NCI-H226 (cell line): ENCODE results near the gene SHLD1.
"Not testable (repeated sequence)": the region's sequence is repeated elsewhere in the genome, so short reads cannot be mapped to it uniquely, and the experiment has no call there.

ENCODE experiments used
- DNase-seq: peaks from one replicate; pipeline ENCODE4 v3.0.0-alpha.2; 2015

Gene SHLD1

DNA sequence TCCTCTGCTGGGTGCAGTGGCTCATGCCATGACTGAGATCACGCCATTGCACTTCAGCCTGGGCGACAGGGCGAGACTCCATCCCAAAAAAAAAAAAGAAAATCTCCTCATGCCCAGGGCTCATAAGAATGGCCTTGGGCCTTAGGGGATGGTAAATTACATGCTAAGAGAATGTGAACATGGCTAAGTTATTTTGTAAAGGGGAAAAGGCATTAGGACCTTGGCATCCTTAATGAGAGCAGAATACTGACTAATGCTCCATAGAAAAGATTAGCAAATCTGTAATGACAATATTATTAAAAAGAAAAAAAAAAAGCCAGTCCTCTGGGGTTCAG lies 12.6 kb upstream of the SHLD1 start:
- DNase-seq: no peak

DNA sequence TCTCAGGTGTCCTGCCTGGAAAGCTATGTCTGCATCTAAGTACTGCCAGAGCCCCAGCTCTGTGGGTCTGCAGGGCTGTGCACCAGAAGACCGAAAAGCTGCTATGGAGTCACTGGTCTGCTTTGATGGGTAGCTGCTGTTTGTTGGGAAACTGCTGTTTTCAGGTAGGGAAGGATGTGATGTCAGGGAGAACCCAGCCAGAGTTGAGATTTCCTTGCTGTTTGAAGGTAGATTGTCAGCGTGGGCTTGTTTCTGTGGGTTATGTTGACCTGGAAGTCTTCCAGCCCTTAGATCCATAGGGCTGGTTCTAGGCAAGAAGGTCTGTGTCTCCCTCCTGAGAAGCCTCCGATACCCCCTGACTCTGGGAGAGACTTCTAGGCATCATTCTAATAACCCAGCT lies 12.2 kb upstream of the SHLD1 start:
- no peak for DNase-seq

DNA sequence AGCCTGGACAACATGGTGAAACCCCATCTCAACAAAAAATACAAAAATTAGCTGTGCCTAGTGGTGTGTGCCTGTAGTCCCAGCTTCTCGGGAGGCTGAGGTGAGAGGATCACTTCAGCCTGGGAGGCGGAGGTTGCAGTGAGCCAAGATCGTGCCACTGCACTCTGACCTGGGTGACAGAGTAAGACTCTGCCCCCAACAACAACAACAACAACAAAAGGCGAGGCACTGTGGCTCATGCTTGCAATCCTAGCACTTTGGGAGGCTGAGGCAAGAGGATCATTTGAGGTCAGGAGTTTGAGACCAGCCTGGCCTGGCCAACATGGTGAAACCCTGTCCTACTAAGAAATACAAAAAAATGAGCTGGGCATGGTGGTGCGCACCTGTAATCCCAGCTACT lies 9.6 kb upstream of the SHLD1 start:
- not testable (repeated sequence) for DNase-seq

DNA sequence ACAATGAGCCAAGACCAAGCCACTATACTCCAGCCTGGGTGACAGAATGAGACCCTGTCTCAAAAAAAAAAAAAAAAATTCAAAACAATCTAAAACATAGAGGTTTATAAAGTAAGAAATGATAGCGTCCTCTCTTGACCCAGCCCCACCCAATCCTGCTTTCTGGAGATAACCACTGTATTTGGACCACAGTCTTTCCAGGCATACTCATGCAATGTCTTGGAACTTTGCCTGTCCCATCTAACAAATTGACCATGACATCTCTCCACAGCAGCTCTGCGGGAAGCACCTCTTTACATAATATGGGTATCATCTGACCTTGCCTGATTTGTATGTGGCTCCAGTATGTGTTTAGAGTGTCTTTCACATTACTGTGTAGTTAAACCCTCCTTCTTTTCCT lies 9.1 kb upstream of the SHLD1 start:
- no peak for DNase-seq

DNA sequence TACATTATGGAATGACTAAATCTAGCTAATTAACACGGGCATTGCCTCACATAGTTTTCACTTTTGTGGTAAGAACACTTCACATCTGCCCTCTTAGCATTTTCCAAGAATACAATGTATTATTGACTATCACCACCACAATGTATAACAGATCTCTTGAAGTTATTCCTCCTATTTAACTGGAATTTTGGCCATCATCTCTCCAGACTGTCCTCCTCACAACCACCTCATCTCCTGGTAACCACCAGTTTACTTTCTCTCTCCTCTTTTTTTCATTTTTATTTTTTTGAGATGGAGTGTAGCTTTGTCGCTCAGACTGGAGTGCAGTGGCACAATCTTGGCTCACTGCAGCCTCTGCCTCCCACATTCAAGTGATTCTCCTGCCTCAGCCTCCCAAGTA lies 8.2 kb upstream of the SHLD1 start:
- no peak for DNase-seq

DNA sequence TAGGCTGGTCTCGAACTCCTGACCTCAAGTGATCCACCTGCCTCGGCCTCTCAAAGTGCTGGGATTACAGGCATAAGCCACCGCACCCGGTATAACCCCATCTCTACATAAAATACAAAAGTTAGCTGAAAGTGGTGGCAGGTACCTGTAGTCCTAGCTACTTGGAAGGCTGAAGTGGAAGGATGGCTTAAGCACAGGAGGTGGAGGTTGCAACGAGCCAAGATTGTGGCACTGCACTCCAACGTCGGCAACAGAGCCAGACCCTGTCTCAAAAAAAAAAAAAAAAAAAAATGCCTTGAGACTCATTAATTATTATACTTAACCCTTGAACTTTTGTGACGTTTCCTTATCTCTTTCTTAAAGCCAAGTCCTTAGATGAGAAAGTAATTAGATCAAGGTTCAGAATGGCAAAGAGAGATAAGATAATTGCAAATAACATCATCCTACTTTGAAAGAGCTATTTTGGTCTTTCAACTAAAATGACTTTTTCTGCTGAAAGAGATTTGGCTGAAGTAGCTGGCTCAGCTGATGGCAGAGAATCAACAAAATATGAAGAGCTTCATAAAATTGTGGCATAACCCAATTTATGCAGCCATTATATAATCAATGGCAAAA lies 4.7 kb upstream of the SHLD1 start:
- DNase-seq: no peak

DNA sequence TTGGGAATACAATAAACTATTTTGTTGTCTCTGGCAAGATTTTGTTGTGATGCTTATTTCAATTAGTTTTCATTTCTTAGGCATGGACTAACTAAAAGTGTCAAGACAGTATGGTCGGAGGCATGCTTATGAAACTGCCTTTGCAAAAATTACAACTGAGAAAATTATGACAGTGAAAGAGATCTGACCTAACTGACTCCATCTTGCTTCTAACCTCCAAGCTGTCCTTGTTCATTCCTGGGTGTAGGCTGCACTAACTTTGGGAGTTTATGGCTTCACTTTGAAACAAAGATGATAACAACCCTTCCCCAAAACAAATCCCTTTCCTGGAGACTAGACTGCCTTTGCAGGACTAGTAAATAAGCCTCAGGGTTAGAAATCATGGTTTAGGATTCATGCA lies 4.1 kb upstream of the SHLD1 start:
- no peak for DNase-seq

DNA sequence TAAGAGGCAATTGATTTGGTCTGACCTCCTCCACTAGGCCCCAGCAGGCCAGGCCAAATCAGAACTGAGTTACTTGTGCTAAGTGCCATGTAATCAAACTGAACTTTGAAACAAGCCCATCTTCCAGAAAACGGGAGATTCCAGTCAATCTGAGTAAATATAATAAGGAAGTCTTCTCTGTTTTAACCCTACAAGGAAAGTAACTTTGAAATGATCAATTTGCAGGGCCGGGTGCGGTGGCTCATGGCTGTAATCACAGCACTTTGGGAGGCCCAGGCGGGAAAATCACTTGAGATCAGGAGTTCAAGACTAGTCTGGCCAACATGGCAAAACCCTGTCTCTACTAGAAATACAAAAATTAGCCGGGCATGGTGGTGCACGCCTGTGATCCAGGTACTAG lies 2.0 kb upstream of the SHLD1 start:
- DNase-seq: no peak

DNA sequence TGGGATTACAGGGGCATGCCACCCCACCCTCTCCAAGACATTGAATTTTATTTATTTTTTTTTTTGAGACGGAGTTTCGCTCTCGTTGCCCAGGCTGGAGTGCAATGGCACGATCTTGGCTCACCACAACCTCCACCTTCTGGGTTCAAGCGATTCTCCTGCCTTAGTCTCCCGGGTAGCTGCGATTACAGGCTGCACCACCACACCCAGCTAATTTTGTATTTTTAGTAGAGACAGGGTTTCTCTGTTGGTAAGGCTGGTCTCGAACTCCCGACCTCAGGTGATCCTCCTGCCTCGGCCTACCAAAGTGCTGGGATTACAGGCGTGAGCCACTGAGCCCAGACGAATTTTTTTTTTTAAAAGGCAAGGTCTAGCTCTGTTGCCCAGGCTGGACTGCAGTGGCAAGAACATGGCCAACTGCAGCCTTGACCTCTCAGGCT lies 669 bp upstream of the SHLD1 start:
- not testable (repeated sequence) for DNase-seq

DNA sequence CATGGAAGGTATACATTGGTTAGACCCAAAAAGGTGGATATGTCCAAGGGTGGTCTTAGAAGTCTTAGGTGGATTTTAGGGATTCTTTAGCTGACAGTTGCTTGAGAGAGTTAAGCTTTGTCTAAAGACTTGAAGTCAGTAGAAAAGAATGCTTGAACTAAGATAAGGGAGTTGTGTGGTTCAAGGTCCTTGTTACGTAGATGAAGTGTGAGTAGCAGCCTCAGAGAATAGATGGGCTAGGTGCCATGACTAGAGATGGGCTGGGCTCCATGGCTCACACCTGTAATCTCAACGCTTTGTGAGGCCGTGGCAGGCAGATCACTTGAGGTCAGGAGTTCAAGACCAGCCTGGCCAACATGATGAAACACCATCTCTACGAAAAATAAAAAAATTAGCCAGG lies 1.7 kb downstream of the SHLD1 start:
- DNase-seq: peak; percentile 71

DNA sequence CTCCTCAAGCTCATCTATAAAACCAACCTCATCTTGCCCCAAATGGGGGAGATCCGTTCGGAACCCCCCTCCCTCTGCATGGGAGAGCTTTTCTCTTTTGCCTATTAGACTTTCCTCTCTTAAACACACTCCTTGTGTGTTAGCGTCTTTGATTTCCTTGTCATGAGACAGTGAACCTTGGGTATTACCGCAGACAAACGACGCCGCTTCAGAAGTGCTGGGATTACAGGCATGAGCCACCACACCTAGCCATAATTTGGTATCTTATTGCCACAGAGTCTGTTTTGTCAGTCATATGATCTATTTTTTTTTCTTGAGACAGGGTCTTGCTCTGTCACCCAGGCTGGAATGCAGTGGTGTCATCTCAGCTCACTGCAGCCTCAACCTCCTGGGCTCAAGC lies 3.6 kb downstream of the SHLD1 start:
- DNase-seq: no peak

DNA sequence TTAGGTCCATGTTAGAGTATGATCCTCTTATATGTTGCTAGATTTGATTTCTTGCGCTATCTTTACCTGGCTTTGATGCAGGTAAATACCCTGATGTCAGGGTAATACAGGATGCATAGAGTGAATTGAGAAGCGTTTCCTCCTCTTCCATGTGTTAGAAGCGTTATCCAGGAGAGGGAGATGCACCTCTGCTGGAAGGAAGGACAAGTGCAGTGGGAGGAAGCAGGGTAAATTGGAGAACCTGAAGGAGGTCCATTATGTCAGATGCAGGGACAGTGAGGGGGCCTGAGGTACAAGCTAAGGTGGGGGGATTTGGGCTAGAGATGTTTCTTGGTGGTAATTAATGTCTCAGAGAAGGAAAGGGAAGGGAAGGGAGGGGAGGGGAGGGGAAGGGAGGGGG lies 7.7 kb downstream of the SHLD1 start:
- DNase-seq: no peak

DNA sequence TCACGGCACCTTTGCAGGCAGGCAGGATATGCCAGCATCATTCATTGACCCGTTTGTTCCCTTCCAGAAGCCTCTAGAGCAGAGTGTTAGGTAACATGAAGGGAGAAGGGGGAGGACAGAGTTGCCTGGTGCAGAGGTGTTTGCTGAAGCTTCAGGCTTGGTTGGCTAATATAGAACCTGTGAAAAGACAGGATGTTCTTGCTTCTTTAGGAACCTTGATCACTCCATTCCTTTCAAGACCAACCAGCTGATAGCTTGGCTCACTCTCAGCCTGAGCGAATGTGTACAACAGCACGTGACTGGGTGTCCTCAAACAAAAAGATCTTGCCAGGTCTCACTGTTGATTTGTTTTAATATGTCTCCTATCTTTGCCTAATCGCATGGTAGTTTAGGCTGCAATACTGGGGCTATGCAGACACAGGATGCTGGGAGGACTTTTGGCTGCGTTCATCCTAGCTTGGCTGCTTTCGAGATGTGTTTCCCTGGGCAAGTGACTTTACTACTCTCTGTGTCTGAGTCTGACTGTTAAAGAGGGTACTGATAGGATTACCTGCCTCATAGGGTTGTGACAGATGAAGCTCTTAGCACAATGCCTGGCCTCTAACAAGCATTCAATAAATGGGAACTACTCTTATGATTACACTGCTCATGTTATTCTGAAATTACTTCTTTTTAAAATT lies 16.0 kb downstream of the SHLD1 start:
- no peak for DNase-seq

DNA sequence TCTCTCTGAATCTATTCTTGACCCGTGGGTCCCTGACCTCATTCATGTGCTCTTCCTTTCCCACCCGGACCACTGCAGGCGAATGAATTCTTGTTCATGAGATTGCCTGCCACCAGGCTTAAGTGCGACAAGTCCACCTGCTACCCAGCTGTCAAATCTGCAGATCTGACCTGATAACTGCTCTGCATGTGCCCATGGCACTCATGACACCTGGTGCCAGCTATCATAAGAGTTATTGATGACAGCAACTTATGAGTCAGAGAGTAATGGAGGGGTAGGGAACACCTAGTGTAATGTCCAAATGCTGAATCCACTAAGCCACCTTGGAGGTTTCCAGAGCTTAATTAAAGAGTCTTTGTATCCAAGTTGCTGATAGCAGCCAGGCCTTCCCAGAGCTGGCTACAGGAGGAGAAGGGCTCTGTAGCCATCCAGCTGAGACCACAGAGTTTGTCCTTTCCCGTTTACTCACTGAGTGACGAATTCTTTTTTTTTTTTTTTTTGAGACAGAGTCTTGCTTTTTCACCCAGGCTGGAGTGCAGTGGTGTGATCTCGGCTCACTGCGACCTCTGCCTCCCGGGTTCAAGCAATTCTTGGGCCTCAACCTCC lies 17.4 kb downstream of the SHLD1 start:
- DNase-seq: no peak

DNA sequence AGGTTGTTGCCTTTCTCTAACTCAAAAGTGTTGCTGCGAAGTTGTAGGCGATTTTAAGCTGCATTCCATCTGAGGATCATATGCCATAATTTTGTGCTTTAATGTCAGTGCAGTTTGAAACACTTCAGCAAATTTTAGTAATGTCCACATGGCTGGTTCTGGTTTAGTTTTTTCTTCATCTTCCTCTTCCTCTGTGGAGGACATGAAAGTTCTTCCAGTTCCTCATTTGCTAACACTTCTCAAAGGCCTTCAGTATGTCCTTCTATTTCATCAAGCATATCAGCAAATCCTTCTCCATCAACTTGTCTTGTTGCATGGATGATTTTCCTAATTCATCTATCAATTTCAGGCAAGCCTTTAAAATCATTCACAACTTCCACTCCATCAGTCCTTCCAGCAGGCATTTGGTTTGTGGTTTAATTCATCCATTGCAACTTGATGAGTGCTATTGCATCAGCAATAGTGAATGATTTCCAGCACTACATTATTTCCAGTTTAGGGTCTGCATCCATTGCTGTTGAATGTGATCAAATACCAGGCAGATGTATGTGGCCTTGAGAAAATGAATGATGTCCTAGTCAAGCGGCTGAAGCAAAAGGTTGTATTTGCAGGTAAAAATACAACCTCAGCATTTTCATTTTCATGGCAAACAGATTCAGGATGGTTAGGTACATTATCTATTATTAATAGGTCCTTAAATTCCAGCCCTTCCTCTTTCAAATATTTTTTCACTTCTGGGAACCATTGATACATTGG lies 20.2 kb downstream of the SHLD1 start:
- DNase-seq: no peak

DNA sequence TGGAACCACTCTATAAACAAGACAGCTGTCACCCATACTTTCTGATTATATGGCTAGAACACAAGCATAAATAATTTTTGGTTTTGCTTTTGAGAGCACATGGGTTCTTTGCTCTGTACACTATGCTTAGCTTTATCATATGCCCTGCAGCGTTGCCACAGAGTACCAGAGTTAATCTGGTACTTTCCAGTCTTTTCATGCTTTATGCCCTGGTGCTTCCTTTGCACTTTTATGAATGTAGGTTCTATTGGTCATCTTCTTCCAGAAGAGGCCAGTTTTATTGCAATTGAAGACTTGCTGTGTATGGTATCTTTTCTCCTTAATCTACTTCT lies 20.8 kb downstream of the SHLD1 start:
- DNase-seq: no peak

DNA sequence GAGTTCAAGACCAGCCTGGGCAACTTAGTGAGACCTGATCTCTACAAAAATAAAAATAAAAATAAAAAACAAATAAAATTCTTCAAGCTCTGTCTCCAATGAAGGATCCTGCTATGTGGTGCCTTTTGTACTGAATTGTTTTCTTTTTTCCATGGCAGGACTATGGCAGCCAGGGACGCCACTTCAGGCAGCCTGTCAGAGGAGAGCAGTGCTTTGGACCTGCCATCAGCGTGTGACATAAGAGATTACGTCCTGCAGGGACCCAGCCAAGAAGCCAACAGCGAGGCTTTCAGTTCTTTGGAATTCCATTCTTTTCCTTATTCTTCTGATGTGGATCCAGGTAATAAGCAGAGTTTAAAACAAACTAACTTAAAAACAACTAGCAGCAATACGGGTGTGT lies 22.5 kb downstream of the SHLD1 start:
- no peak for DNase-seq

DNA sequence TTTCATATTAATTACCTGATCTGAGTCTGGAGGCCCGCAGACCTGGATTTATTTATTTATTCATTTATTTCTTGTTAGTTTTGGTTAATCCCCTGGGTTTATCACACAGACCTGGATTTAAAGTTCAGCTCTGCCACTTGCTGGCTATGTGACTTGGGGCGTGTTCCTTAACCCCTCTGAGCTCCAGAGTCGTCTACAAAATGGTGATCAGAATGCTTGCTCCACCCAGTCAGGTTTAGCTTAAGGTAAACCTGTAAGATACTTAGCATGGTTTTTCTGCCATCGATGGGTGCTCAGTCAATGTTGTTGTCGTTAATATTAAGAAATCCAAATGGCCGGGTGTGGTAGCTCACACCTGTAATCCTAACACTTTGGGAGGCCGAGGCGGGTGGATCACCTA lies 23.4 kb downstream of the SHLD1 start:
- DNase-seq: no peak

DNA sequence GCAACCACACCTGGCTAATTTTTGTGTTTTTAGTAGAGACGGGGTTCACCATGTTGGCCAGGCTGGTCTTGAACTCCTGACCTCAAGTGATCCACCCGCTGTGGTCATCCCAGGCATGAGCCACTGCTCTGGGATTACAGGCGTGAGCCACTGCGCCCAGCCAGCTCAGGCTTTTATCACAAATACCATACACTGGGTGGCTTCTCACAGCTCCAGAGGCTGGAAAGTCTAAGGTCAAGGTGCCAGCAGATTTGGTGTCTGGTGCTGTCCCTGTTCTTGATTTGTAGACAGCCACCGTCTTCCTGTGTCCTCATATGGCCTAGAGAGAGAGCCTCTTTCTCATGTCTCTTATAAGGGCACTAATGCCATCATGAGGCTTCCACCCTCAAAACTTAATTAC lies 25.9 kb downstream of the SHLD1 start:
- DNase-seq: no peak

DNA sequence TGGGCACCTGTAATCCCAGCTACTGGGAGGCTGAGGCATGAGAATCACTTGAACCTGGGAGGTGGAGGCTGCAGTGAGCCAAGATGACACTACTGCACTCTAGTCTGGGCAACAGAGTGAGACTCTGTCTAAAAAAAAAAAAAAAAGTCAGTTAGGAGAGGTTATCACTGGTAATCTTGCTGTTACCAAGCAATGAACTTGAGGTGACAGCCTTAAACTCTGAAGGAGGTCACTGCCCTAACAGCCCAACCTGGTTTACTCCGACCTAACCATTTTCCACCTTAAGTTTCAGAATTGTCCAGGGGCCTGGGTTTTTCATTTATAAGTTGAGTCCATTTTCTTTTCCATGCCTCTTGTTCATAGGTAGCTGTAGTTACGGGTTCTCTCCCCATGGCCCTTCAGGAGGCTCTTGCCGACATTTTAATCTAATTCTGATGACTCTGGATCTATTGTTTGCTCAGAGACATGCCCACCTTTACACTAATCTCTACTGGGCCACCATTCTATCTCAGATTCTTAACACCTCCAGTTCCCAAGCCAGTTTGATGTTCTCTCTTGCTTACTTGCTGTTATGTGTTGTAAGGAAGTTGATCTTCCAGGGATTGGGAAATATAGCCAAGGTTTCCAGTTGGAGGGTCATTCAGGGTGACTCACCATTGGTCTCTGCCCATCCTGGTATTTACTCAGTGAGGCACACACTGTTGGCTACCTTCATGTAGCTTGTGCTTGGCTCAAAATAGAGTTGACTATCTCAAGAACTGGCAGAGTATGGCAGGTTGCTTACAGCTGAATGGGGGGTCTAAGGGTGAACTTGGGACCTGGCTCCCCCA lies 29.1 kb downstream of the SHLD1 start:
- DNase-seq: no peak

DNA sequence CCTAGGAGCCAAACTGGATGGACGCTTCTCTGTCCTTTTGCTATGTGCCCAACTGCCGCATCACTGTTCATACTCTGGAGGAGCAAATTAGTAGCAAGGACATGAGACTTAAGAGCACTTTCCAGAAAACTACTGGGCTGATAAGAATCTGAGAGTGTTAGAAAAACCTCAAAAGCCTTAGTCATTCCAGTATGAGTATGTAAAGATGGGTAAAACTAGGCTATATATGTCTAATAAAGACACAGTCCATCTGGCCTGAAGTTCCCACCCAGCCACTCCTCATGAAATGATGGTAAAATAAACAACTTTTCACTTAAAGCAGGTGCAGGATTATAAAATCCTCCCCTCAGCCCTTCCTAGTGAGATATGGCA lies 30.6 kb downstream of the SHLD1 start:
- no peak for DNase-seq

DNA sequence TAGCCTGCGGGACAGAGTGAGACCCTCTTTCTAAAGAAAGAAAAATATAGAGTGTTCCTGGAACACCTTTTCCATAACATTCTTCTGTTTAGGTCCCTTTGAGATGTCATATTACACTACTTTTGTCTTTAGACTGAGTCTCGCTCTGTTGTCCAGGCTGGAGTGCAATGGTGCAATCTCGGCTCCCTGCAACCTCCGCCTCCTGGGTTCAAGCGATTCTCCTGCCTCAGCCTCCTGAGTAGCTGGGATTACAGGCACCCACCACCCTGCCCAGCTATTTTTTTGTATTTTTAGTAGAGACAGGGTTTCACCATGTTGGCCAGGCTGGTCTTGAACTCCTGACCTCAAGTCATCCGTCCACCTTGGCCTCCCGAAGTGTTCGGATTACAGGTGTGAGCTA lies 31.2 kb downstream of the SHLD1 start:
- not testable (repeated sequence) for DNase-seq
